Rectal smooth muscle tissue (tissue), 1 donor: ENCODE measurements around the gene SORCS1.
A peak's percentile ranks its signal among the peaks of the same experiment; 100 is the strongest.

ENCODE experiments used
- H3K27ac ChIP-seq: one replicate; pipeline ENCODE4 v1.7.0; 2013; ENCODE audit warnings: low read depth, low read length, inconsistent platforms
- H3K27me3 ChIP-seq: one replicate; pipeline ENCODE4 v1.7.0; 2013; ENCODE audit warnings: low read length; ENCODE audit not compliant: control insufficient read depth, insufficient read depth
- H3K36me3 ChIP-seq: one replicate; pipeline ENCODE4 v1.7.0; 2013; ENCODE audit warnings: low read length; ENCODE audit not compliant: control insufficient read depth, insufficient read depth
- H3K4me1 ChIP-seq: one replicate; pipeline ENCODE4 v1.7.0; 2013; ENCODE audit warnings: low read length; ENCODE audit not compliant: control insufficient read depth, insufficient read depth
- H3K4me3 ChIP-seq: one replicate; pipeline ENCODE4 v1.7.0; 2013; ENCODE audit warnings: low read length
- H3K9ac ChIP-seq: one replicate; pipeline ENCODE4 v1.7.0; 2013; ENCODE audit warnings: low read length

Gene SORCS1

DNA sequence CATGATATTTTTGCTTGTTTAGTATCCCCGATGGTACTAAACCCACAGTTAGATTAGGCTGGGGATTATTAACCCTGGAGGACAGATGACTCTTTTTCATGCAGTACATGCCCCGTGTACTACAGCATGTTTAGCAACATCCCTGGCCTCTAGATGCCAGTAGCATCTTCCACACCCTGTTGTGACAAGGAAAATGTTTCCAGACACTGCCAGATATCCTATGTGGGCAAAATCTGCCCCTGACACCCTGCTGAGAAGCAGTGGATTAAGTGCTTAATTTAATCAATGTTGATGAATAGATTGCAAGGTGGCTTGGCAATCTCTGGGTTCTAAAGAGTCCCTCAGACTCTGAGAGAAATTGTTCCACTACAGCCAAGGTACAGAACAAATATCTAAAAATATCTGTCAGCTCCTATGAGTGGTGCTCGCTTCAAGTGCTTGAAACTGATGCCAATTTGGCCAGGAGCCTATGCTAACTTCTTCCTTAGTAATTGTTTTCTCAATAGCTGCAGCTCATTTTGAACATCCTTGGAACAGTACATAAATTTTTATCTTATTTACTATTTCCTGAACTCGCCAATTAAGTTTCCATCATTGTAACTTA is 247.0 kb downstream of the SORCS1 start:
- H3K27me3 ChIP-seq, result no peaks in the 10 kb centered on the region
- H3K4me1 ChIP-seq, result peaks cover 4% of the 10 kb centered on the region
- H3K27ac ChIP-seq, result no peak overlapping the region
- H3K4me3 ChIP-seq, result no peak overlapping the region
- H3K36me3 ChIP-seq, result no peaks in the 10 kb centered on the region
- no peak overlapping the region for H3K9ac ChIP-seq

DNA sequence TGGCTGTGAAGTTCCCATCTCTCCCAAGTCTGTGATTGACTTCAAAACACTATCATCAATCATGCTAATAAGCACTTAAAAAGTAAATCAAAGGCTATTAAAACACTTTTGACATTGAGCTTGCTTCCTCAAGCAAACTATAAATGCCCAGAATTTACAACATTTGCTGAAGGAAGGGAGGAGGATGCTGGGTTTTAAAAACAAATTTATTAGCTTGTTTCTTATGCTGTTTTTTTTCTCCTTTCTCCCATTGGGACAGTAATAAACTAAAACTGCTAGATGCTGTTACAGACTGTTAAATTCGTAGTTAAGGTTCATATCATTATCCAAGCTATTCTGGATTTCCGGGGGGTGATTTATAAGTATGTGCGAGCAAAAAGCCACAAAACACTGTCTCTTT is 250.5 kb downstream of the SORCS1 start:
- Histone ChIP-seq H3K27ac (no peak overlapping the region), H3K27me3 (no peaks in the 10 kb centered on the region), H3K36me3 (no peaks in the 10 kb centered on the region), H3K4me3 (no peak overlapping the region), H3K4me1 (peaks cover 4% of the 10 kb centered on the region), H3K9ac (no peak overlapping the region)

DNA sequence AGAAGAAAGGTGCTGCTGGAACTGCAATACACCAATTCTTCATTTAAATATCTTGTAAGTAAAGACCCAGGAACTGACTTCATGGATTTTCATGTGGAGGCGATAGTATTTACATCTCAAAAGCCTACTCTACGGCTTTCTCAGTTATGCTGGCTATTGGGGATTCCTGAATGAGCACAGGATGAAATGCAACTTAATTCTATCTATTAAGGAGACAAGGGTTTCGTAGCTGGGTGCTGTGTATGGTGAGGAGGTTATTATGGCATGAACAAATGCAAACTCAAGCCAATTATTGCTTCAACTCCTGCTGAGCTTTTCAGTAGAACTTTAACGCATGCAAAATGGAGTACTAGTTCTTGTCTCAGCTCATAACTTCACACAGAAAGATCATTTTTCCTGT is 251.2 kb downstream of the SORCS1 start:
- no peaks in the 10 kb centered on the region for H3K27me3 ChIP-seq
- no peak overlapping the region for H3K9ac ChIP-seq
- H3K4me3 ChIP-seq, result no peak overlapping the region
- H3K4me1 ChIP-seq, result peaks cover 4% of the 10 kb centered on the region
- H3K27ac ChIP-seq, result no peak overlapping the region
- H3K36me3 ChIP-seq, result no peaks in the 10 kb centered on the region

DNA sequence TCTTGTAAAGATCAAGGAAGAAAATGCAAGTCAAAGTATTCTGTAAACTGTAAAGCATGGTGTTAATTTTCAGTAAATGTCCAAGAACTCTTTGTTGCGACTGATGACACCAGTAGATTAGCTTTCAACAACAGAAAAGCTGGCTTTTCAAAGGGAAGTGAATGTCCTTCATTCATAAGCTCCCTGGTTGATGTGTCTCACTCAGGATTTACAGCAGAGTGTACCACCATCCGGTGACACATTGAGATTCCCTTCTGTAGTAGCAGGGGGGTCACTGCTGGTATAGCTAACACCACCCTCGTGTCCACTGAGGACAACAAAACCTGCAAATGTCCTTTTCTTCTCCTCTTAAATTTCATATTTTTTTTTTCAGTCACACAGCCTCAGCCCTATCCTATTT is 253.4 kb downstream of the SORCS1 start:
- Histone ChIP-seq H3K4me3 (no peak overlapping the region), H3K9ac (no peak overlapping the region), H3K4me1 (no peaks in the 10 kb centered on the region), H3K27ac (no peak overlapping the region), H3K36me3 (no peaks in the 10 kb centered on the region), H3K27me3 (no peaks in the 10 kb centered on the region)

DNA sequence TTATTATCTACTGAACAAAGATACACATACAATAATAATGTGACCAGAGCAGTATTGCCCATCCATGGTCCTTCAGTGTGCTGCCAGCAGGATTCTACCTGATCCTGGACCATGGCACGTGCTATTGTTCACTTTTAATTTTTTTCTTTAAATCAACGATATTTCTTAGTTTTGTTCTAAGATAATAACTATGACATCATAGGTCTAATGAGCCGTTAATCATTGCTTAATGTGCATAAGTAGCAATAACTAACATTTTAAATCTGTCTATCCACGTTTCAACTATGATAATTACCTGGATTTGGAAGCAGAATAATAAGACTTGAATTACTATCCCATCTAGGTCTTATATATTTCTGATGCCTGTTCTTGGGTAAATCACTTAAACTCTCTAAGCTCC is 253.8 kb downstream of the SORCS1 start:
- Histone ChIP-seq H3K27me3 (no peaks in the 10 kb centered on the region), H3K9ac (no peak overlapping the region), H3K27ac (no peak overlapping the region), H3K36me3 (no peaks in the 10 kb centered on the region), H3K4me3 (no peak overlapping the region), H3K4me1 (no peaks in the 10 kb centered on the region)

DNA sequence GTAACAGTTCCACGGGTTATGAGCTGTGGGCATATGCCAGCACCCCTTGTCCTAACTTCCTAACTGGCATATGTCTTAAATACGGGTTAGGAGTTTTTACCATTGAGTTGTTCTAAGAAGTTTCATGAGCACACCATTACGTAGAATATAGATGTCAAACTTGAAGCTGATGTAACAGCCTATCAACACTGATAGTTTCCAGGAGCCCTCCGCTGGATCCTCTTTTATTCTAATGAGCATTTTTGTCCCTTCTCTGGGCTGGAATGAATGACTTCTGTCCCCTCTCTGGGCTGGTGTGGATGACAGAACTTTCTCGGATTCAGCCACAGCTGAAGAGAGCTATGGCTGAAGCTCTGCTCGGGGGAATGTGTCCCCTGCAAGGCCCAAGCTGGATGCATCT is 256.3 kb downstream of the SORCS1 start:
- Histone ChIP-seq H3K36me3 (no peaks in the 10 kb centered on the region), H3K4me3 (no peak overlapping the region), H3K4me1 (no peaks in the 10 kb centered on the region), H3K9ac (no peak overlapping the region), H3K27me3 (no peaks in the 10 kb centered on the region), H3K27ac (no peak overlapping the region)

DNA sequence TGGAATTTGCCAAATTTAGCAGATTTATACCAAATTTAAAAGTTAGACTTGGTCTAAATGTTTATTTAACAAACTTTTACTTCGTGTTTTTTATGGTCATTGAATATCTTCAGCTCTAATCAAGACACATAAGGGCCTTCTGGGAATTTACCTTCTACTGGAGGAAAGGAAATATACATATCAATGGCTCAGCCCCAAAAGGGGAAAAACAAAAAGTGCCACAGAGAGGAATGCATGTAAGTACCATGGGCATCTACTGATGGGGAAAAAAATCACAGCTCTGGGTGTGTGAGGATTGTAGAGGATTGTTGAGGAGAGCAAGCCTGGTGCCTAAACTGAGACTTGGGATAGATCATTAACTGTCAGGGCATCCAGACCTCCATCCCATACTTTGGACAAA is 260.3 kb downstream of the SORCS1 start:
- H3K4me1 ChIP-seq, result no peaks in the 10 kb centered on the region
- no peak overlapping the region for H3K27ac ChIP-seq
- no peak overlapping the region for H3K4me3 ChIP-seq
- H3K27me3 ChIP-seq, result no peaks in the 10 kb centered on the region
- no peaks in the 10 kb centered on the region for H3K36me3 ChIP-seq
- H3K9ac ChIP-seq, result no peak overlapping the region

DNA sequence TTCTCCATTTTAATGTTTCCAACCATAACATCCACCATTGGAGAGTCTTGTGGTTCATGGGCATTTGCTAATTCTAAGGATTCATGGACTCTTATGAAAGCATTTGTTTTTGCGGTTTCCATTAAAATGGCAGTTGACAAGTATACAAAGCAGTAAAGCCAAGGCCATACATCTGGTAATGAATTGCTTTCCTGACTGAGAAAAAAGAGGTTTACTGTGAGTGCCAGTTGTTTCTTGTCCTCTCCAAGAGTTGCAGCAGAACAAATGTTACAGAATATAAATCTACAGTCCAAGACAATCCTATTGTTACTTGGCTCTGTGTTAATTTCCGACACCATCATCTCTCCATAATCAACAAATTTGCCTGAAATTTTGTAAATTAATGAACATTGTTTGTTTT is 261.3 kb downstream of the SORCS1 start:
- Histone ChIP-seq H3K4me3 (no peak overlapping the region), H3K36me3 (no peaks in the 10 kb centered on the region), H3K9ac (no peak overlapping the region), H3K4me1 (no peaks in the 10 kb centered on the region), H3K27me3 (no peaks in the 10 kb centered on the region), H3K27ac (no peak overlapping the region)

DNA sequence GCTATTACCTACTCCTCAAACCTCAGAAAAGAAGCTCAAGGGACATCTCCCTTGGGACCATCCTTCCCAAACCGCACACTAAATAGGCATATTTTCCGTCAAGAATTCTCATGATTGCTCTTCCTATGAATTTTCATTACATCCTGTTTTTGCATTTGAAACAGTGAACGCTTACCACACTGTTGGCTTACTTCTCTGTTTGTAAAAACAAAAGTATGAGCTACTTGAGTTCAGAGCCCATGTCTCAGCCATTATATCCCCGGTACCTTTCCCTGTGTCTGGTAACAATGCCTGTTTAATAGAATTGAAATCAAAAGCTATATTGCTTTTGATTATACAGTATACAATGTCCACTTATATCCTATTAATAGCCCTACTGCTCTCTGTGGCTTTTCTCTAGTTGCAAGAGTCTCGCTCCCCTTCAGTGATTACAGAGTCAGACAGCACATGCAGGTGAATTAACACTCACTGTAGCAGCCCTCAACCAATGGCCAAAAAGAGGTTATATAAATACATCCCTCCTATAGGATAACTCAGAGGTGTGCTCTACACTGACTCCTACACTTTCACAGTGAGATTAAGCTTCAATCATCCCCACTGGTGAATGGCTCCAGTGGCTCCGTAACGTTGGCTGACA is 264.4 kb downstream of the SORCS1 start:
- Histone ChIP-seq H3K27ac (no peak overlapping the region), H3K4me1 (peaks cover 3% of the 10 kb centered on the region), H3K4me3 (no peak overlapping the region), H3K9ac (no peak overlapping the region), H3K36me3 (no peaks in the 10 kb centered on the region), H3K27me3 (no peaks in the 10 kb centered on the region)

DNA sequence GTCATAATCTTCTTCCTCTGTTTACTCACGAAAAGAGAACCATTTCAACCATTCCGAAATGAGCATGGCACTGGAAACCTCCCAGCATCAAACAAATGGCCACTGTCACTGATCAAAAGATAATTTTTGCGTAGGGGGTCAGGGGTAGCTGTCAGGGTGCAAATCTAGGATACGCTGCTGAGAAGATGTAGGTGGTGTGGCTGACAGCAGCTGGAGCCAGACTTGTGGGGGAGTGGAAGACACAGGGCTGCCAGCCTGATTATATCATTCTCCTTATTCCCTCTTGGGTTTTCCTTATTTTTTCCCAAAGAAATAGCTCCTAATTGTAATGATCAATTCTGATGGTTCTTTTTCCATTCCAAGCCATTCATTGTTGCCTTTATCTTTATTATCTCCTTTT is 266.1 kb downstream of the SORCS1 start:
- Histone ChIP-seq H3K9ac (no peak overlapping the region), H3K4me1 (peaks cover 12% of the 10 kb centered on the region), H3K4me3 (no peak overlapping the region), H3K27me3 (no peaks in the 10 kb centered on the region), H3K27ac (no peak overlapping the region), H3K36me3 (no peaks in the 10 kb centered on the region)

DNA sequence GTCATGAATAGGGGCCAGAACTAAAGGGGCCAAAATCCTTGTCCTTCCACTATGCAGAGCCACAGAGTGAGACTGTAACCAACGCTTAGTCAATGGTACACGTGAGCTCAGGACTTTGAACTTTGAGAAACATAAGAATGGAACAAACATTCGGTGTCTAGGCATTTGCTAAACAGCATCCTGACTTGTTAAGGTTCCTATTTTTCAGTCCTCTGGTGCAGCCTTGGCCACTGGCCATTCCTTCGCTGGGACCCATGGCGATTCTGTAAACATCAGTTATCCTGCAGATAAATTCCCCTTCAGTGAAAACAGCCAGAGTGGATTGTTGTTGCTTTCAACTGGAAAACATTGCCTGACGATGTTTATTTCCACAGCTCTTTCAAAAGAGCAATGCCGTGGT is 266.8 kb downstream of the SORCS1 start:
- H3K4me3 ChIP-seq, result no peak overlapping the region
- H3K27me3 ChIP-seq, result no peaks in the 10 kb centered on the region
- no peak overlapping the region for H3K9ac ChIP-seq
- H3K4me1 ChIP-seq, result peaks cover 12% of the 10 kb centered on the region
- no peaks in the 10 kb centered on the region for H3K36me3 ChIP-seq
- H3K27ac ChIP-seq, result no peak overlapping the region

DNA sequence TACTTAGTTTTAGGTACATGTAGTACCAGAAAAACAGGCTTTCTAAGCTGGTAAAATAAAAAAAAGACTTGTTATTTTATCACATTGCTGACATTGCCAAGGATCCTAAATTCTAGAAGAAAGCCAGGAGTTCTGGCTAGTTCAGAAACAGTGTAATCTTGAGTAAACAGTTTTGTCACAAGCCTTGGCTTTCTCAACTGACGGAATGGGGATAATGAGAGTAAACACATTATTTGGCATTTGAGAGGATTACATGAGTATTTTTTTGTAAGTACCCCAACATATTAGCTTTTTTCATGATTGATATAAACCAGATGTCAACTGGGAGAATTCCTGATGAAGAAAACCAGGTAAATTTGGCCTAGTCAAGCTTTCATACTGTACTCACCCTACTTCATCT is 269.8 kb downstream of the SORCS1 start:
- Histone ChIP-seq H3K27ac (peak overlapping the region; percentile 48), H3K36me3 (no peaks in the 10 kb centered on the region), H3K4me3 (no peak overlapping the region), H3K4me1 (peaks cover 15% of the 10 kb centered on the region), H3K27me3 (no peaks in the 10 kb centered on the region), H3K9ac (no peak overlapping the region)

DNA sequence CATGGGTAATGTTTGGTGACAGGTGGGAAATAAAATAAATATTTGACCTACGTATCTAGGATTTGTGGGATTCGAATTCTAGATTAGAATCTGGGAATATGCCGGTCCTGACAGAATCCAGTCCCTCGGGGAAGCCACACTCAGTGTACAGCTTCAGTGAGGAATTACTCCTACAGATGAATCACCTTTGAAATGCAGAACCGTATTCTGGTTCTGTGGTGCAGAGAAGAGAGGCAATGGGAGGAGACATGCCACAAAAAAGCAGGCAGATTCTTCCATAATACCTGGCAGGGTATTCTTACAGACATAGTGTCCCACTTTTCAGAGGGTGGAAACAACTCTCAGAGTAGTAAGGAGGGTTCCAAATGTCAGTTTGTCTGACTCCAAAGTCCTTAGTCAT is 286.9 kb downstream of the SORCS1 start:
- no peaks in the 10 kb centered on the region for H3K4me1 ChIP-seq
- H3K4me3 ChIP-seq, result no peak overlapping the region
- H3K36me3 ChIP-seq, result no peaks in the 10 kb centered on the region
- no peak overlapping the region for H3K9ac ChIP-seq
- no peaks in the 10 kb centered on the region for H3K27me3 ChIP-seq
- no peak overlapping the region for H3K27ac ChIP-seq
